MCF 10A (cell line): ENCODE measurements around the gene NECTIN1. TPM values are rescaled to one million over a fixed set of nuclear protein-coding genes. Genes with fewer than 3 reads are reported as not detected.

Experiments used
- BruUV-seq: library from RNA; stranded (reverse); fragments of 400-500 nt; replicated peaks from 2 replicates; lab custom pipeline; 2021; lab: Mats Ljungman, UMichigan
- CTCF ChIA-PET: fragments of 300-600 bp; sonication (Branson Sonifier 250); formaldehyde crosslinking; extraction: SDS; loops from one replicate; lab custom pipeline; 2021; ENCODE audit warnings: antibody characterized with exemption, inconsistent platforms; lab: Yijun Ruan, JAX
- POLR2A ChIA-PET: fragments of 300-600, 350-650 bp; sonication (Branson Sonifier 250); formaldehyde crosslinking; extraction: SDS; loops from one replicate; lab custom pipeline; 2020; ENCODE audit warnings: antibody characterized with exemption, inconsistent platforms; lab: Yijun Ruan, JAX
- DNase-seq: peaks from one replicate; pipeline ENCODE4 v3.0.0-alpha.2; 2018; ENCODE audit not compliant: unreplicated experiment
- H3K27ac Mint-ChIP-seq: one replicate; pipeline ENCODE4 v1.8.0; 2022; ENCODE audit warnings: mild to moderate bottlenecking, low read depth, mixed read lengths; ENCODE audit not compliant: unreplicated experiment
- H3K27me3 Mint-ChIP-seq: one replicate; pipeline ENCODE4 v1.8.0; 2022; ENCODE audit warnings: mixed read lengths; ENCODE audit not compliant: insufficient read depth, unreplicated experiment
- H3K36me3 Mint-ChIP-seq: one replicate; pipeline ENCODE4 v1.8.0; 2022; ENCODE audit warnings: mild to moderate bottlenecking, moderate library complexity, mixed read lengths; ENCODE audit not compliant: insufficient read depth, unreplicated experiment
- H3K4me1 Mint-ChIP-seq: one replicate; pipeline ENCODE4 v1.8.0; 2022; ENCODE audit warnings: mixed read lengths; ENCODE audit not compliant: insufficient read depth, unreplicated experiment
- H3K4me3 Mint-ChIP-seq: one replicate; pipeline ENCODE4 v1.8.0; 2022; ENCODE audit warnings: mild to moderate bottlenecking, moderate library complexity, mixed read lengths; ENCODE audit not compliant: unreplicated experiment
- H3K9me3 Mint-ChIP-seq: one replicate; pipeline ENCODE4 v1.8.0; 2022; ENCODE audit warnings: mixed read lengths; ENCODE audit not compliant: unreplicated experiment
- intact Hi-C: fragments of 100-400 bp; cut with micrococcal nuclease; formaldehyde crosslinking; loops from 2 replicates; pipeline ENCODE4 v1.14.1; 2022
- total RNA-seq: library from RNA; stranded (reverse); gene quantifications from 2 replicates; pipeline ENCODE4 v1.2.3, GENCODE V29; 2022
- TF ChIP-seq, protein P1 (sequence below): fragments of 200-600 bp; IDR thresholded peaks from one replicate; pipeline ENCODE4 v1.8.0; 2022; ENCODE audit warnings: antibody characterized with exemption, mild to moderate bottlenecking; ENCODE audit not compliant: unreplicated experiment

The NECTIN1 gene
- total RNA-seq, 1 experiment from 2014 or later = 59.2 TPM

- H3K27ac Mint-ChIP-seq = peak overlapping the region; percentile 63
- POLR2A ChIA-PET = interaction anchor here (0.5 kb wide), 1 partner anchor 336 kb away, joined by 3 read pairs; no protein-coding TSS in a partner anchor
- BruUV-seq = no TSS peak
These were observed 23.0 kb downstream of the NECTIN1 start for GRCh38 chr11:119706029-119706428.

GRCh38 chr11:119705362-119705761 lies 23.6 kb downstream of the NECTIN1 start:
- BruUV-seq = no TSS peak
- Mint-ChIP-seq H3K4me3 (no peak overlapping the region), H3K9me3 (no peaks in the 10 kb centered on the region), H3K36me3 (peaks cover 13% of the 10 kb centered on the region), H3K27me3 (no peaks in the 10 kb centered on the region), H3K27ac (no peak overlapping the region), H3K4me1 (peaks cover 21% of the 10 kb centered on the region)
- POLR2A ChIA-PET = interaction anchor here (0.8 to 1.6 kb wide), 2 partner anchors 9 to 13 kb away, joined by 3 to 9 read pairs; no protein-coding TSS in a partner anchor
- TF ChIP-seq, protein P1, sequence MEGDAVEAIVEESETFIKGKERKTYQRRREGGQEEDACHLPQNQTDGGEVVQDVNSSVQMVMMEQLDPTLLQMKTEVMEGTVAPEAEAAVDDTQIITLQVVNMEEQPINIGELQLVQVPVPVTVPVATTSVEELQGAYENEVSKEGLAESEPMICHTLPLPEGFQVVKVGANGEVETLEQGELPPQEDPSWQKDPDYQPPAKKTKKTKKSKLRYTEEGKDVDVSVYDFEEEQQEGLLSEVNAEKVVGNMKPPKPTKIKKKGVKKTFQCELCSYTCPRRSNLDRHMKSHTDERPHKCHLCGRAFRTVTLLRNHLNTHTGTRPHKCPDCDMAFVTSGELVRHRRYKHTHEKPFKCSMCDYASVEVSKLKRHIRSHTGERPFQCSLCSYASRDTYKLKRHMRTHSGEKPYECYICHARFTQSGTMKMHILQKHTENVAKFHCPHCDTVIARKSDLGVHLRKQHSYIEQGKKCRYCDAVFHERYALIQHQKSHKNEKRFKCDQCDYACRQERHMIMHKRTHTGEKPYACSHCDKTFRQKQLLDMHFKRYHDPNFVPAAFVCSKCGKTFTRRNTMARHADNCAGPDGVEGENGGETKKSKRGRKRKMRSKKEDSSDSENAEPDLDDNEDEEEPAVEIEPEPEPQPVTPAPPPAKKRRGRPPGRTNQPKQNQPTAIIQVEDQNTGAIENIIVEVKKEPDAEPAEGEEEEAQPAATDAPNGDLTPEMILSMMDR = no peak
- intact Hi-C loops = no loop called here
- CTCF ChIA-PET = interaction anchor here (0.7 to 3.7 kb wide), 3 partner anchors 14 to 1211 kb away, joined by 3 to 16 read pairs (median 3); no protein-coding TSS in a partner anchor
- DNase-seq = no peak

More at GRCh38 chr11:119706029-119706428, 23.0 kb downstream of the NECTIN1 start:
- CTCF ChIA-PET = interaction anchor here (0.7 to 1.2 kb wide), 2 partner anchors 164 to 217 kb away, joined by 3 to 5 read pairs; no protein-coding TSS in a partner anchor
- TF ChIP-seq, protein P1 = no peak
- DNase-seq = no peak
- peaks cover 21% of the 10 kb centered on the region for H3K4me1 Mint-ChIP-seq
- intact Hi-C loops = no loop called here
- no peak overlapping the region for H3K4me3 Mint-ChIP-seq
- H3K36me3 Mint-ChIP-seq = peaks cover 13% of the 10 kb centered on the region
- no peaks in the 10 kb centered on the region for H3K27me3 Mint-ChIP-seq
- no peaks in the 10 kb centered on the region for H3K9me3 Mint-ChIP-seq

GRCh38 chr11:119704849-119705248 lies 24.2 kb downstream of the NECTIN1 start:
- CTCF ChIA-PET = interaction anchor here (0.7 to 3.7 kb wide), 3 partner anchors 14 to 1211 kb away, joined by 3 to 16 read pairs (median 5); partner anchors contain the start of gene NECTIN1
- H3K27ac Mint-ChIP-seq = no peak overlapping the region

More at GRCh38 chr11:119704849-119705248, 24.2 kb downstream of the NECTIN1 start:
- Mint-ChIP-seq H3K36me3 (peaks cover 13% of the 10 kb centered on the region), H3K9me3 (no peaks in the 10 kb centered on the region), H3K4me1 (peaks cover 21% of the 10 kb centered on the region), H3K4me3 (no peak overlapping the region), H3K27me3 (no peaks in the 10 kb centered on the region)
- POLR2A ChIA-PET = interaction anchor here (0.5 to 1.6 kb wide), 4 partner anchors 9 to 124 kb away, joined by 3 to 9 read pairs (median 3); no protein-coding TSS in a partner anchor
- TF ChIP-seq, protein P1 = no peak
- DNase-seq = no peak
- no TSS peak for BruUV-seq
- intact Hi-C loops = no loop called here
